Choroid plexus epithelial cell (primary cell): ENCODE results near the gene JAK1.

Experiments
- DNase-seq: peaks from one replicate; pipeline ENCODE4 v3.0.0-alpha.2; 2010; ENCODE audit warnings: low read depth
- H3K4me3 ChIP-seq: 2 replicates; pipeline ENCODE4 v1.5.1; 2011; ENCODE audit warnings: low read depth, mild to moderate bottlenecking, control low read depth, low read length, moderate library complexity
- TF ChIP-seq, protein P1 (sequence below): conservative IDR thresholded peaks from 2 replicates; pipeline ENCODE4 v1.5.1; 2011; ENCODE audit warnings: low read depth, mild to moderate bottlenecking, control low read depth, inconsistent platforms, low read length, moderate library complexity

The JAK1 gene

GRCh38 chr1:64896551-64896950, 69.8 kb downstream of the JAK1 start:
- H3K4me3 ChIP-seq, result no peak overlapping the region
- no peak for DNase-seq
- TF ChIP-seq, protein P1, sequence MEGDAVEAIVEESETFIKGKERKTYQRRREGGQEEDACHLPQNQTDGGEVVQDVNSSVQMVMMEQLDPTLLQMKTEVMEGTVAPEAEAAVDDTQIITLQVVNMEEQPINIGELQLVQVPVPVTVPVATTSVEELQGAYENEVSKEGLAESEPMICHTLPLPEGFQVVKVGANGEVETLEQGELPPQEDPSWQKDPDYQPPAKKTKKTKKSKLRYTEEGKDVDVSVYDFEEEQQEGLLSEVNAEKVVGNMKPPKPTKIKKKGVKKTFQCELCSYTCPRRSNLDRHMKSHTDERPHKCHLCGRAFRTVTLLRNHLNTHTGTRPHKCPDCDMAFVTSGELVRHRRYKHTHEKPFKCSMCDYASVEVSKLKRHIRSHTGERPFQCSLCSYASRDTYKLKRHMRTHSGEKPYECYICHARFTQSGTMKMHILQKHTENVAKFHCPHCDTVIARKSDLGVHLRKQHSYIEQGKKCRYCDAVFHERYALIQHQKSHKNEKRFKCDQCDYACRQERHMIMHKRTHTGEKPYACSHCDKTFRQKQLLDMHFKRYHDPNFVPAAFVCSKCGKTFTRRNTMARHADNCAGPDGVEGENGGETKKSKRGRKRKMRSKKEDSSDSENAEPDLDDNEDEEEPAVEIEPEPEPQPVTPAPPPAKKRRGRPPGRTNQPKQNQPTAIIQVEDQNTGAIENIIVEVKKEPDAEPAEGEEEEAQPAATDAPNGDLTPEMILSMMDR, result no peak

GRCh38 chr1:64895500-64895899, 70.8 kb downstream of the JAK1 start:
- TF ChIP-seq, protein P1, result no peak
- no peak for DNase-seq
- no peak overlapping the region for H3K4me3 ChIP-seq

DNA sequence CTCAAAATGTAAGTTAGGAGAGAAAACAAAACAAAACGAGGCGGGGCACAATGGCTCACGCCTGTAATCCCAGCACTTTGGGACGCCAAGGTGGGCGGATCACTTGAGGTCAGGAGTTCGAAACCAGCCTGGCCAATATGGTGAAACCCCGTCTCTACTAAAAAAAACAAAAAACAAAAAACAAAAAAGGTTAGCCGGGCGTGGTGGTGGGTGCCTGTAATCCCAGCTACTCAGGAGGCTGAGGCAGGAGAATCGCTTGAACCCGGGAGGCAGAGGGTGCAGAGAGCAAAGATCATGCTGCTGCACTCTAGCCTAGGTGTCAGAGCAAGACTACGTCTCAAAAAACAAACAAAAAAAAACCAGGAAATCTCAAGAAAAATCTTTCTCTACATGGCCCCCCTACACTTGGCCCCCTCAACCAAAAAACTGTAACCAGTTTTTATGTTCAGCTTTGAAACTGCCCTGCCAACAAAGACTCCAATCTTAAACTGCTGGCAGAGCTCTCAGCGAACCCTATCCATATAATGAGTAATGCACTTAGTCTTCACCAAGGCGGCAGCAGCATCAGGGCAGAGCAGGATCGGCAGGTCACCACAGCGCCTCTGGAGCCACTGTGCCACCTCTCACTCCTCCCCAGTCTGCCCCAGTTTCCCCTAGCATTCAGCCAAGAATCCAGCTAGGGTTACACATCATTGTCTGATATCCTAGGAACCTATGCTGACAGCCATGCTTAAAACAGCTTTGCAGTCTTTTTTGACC, 71.7 kb downstream of the JAK1 start:
- H3K4me3 ChIP-seq, result no peak overlapping the region
- TF ChIP-seq, protein P1, result no peak
- no peak for DNase-seq

DNA sequence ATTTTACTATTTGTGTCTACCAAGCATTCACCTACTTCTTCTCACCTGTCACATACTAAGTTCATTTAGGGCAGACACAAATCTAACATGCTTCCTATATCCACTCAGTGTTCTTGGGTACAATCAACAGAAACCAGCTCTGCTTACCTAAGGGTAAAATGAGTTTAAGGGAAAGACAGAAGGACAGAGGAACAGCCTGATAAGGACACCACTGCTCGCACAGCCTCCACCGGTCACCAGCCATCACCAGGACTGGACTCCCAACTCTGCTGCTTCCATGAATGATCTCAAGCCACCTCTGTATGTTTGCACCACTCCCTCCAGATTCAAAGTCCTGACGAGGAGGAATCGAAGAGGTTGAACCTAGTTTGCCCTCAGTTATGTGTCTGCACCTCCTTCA, 72.4 kb downstream of the JAK1 start:
- no peak overlapping the region for H3K4me3 ChIP-seq
- TF ChIP-seq, protein P1, result no peak
- no peak for DNase-seq

DNA sequence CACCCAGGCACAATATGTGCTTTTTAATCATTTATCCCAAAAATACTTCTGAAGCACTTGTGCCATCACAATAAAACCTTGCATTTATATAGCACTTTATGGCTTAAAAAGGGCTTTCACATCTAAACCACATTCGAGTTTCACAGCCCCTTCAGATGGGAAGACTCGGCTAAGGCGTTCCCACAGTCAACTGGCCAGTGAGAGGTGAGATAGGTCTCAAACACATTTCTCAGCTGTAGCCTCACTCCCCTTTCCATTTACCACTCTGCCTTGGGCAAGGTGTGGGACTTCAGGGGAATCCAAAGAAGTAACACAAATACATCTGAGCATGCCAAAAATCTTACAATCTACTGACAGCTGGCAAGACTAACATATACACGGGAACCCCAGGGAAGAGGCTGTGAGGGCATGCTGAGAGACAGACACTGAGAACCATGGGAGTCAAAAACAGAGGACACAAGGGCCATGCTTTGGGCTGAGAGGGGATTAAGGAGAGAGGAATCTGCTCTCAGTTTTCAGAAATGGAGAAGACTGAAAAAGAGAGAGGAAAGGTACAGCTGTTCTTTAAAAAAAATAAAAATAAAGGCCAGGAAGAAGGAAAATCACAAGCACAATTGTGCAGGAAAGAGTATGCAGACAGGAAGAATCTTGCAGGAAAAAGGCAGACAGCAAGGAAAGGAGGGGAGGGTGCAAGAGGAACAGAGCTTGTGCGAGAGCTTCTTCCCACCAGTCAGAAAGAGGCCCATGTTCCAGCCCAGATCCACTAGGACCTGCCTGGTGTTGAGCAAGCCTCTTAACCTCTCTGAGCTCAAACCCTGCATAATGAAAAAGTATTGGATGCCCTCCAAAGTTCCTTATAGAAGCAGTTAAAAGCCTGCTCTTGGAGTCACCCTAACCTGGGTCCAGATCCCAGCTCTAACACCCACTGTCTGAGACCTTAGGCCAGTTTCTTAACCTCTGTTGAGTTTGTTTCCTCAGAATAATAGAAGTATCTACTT, 73.5 kb downstream of the JAK1 start:
- TF ChIP-seq, protein P1, result no peak
- DNase-seq, result peak; percentile 51

GRCh38 chr1:64891448-64891825, 74.9 kb downstream of the JAK1 start:
- TF ChIP-seq, protein P1, result no peak
- H3K4me3 ChIP-seq, result no peak overlapping the region
- peak; percentile 65 for DNase-seq

More for the DNA sequence above, 73.5 kb downstream of the JAK1 start:
- H3K4me3 ChIP-seq, result no peak overlapping the region
